ENCODE data around the gene C10orf67. TPM values are rescaled to one million over a fixed set of nuclear protein-coding genes. Genes with fewer than 3 reads are reported as not detected.

Gene C10orf67
- total RNA-seq, 4 donors from 2014 or later = 0.21 TPM; not detected in 3

GRCh38 chr10:23294638-23295247, 49.9 kb downstream of the C10orf67 start:
- H3K4me3 ChIP-seq = no peak overlapping the region
- intact Hi-C loops (cut with DNase I; ENCODE audit: low total_unique reads) = no loop called here

DNA sequence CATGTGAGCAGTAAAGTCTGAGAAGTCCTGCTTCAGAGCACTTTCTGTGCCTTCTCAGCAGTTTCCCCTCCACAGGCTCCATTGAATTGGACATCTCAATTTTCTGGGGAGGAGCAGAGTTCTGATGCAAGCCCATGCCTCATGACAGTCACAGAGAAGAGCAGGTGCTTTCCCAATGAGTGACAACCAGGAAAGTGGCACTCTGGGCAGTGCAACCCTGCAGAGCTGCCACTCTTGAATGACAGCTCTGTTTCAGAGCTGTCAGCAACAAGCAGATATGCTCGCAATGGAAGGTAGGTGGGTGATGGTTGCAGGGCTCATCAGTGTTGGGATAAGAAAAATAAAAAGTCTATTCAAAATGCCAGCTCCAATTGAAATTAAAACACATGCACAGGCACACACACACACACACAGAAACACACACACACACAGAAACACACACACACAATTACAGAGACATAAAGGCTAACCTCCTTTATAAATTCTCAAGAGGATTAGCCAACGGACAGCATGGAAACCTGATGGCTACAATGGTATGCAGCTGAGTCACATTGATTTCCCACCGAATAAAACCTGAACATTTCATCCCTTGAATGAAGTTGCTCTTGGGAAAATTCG, 50.5 kb downstream of the C10orf67 start:
- no peak for DNase-seq
- no peaks in the 10 kb centered on the region for H3K4me1 ChIP-seq
- intact Hi-C loops (cut with DNase I; ENCODE audit: low total_unique reads) = no loop called here
- H3K27ac ChIP-seq = no peak overlapping the region
- no peak for TF ChIP-seq CTCF (IDR thresholded peaks at IDR 0.05)
- TF ChIP-seq POLR2A (IDR thresholded peaks at IDR 0.05) = no peak
- H3K36me3 ChIP-seq = no peaks in the 10 kb centered on the region
- no peaks in the 10 kb centered on the region for H3K27me3 ChIP-seq
- H3K4me3 ChIP-seq = no peak overlapping the region
- H3K9me3 ChIP-seq = no peaks in the 10 kb centered on the region

More at GRCh38 chr10:23294638-23295247, 49.9 kb downstream of the C10orf67 start:
- DNase-seq = no peak
- Histone ChIP-seq H3K27me3 (no peaks in the 10 kb centered on the region), H3K27ac (no peak overlapping the region), H3K9me3 (no peaks in the 10 kb centered on the region), H3K36me3 (no peaks in the 10 kb centered on the region), H3K4me1 (no peaks in the 10 kb centered on the region)
- no peak for TF ChIP-seq POLR2A (IDR thresholded peaks at IDR 0.05)
- no peak for TF ChIP-seq CTCF (IDR thresholded peaks at IDR 0.05)

- TF ChIP-seq CTCF (IDR thresholded peaks at IDR 0.05) (no peak), POLR2A (IDR thresholded peaks at IDR 0.05) (no peak)
- no peaks in the 10 kb centered on the region for H3K27me3 ChIP-seq
- H3K27ac ChIP-seq = no peak overlapping the region
- no peaks in the 10 kb centered on the region for H3K36me3 ChIP-seq
- DNase-seq = no peak
- no peaks in the 10 kb centered on the region for H3K9me3 ChIP-seq
- H3K4me1 ChIP-seq = no peaks in the 10 kb centered on the region
- intact Hi-C loops (cut with DNase I; ENCODE audit: low total_unique reads) = no loop called here
- H3K4me3 ChIP-seq = no peak overlapping the region
Measured at GRCh38 chr10:23293145-23293724, 51.4 kb downstream of the C10orf67 start.

DNA sequence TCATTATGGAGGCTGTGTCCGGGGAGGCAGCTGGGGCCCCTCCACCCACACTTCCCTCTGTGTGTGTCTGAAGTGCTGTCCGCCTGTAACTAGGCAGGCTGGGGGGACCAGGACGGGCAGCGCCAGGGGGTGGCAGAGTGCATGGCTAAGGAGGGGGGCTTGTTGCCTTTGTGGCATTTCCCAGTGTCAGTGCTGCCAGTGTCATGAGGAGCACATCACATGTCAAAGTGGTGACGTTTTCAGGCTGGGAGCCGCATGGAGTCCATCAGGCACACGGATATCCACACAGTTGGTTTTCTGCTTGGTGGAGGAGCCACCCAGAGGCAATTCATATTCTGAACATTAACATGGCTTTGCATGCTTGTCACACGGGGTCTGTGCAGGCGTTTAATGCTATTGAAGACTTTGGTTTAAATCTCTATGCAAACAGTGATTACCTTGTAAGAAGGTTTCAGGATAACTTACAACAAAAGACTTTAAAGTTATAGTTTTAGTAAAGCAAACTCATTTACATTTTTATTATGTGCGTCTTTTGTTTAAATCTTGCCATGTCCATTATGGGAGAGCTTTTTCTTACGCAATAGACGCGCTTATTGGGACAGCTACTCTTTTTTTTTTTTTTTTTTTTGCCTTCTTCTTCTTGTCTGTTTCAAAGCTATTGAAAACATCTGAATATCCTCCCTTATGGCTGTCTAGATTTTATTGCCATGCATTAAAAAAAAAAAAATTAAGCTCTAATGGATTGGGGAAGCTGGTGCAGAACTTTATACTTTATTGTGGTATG, 52.9 kb downstream of the C10orf67 start:
- intact Hi-C loops (cut with DNase I; ENCODE audit: low total_unique reads) = no loop called here
- Histone ChIP-seq H3K4me3 (no peak overlapping the region), H3K27me3 (no peaks in the 10 kb centered on the region), H3K9me3 (no peaks in the 10 kb centered on the region), H3K36me3 (no peaks in the 10 kb centered on the region), H3K27ac (no peak overlapping the region), H3K4me1 (no peaks in the 10 kb centered on the region)
- DNase-seq = no peak
- no peak for TF ChIP-seq POLR2A (IDR thresholded peaks at IDR 0.05)
- TF ChIP-seq CTCF (IDR thresholded peaks at IDR 0.05) = no peak

All from uterus (tissue), 4 donors.